Common myeloid progenitor, CD34-positive (primary cell): ENCODE results near the gene ATXN7.

Experiments used
- CTCF ChIA-PET: fragments of 350-600 bp; sonication (Branson Sonifier 250); formaldehyde crosslinking; loops from one replicate; lab custom pipeline; 2021; ENCODE audit warnings: antibody characterized with exemption; lab: Charles Lee
- POLR2A ChIA-PET: fragments of 350-600 bp; sonication (Branson Sonifier 250); formaldehyde crosslinking; loops from one replicate; lab custom pipeline; 2021; ENCODE audit warnings: antibody characterized with exemption; lab: Charles Lee
- DNase-seq, 3 donors: peaks; one replicate each; pipeline versions ENCODE4 v3.0.0 to v3.0.0-alpha.2; 2013
- H3K27ac ChIP-seq, 2 experiments: 1 replicate in 1 of 2; 2 replicates in 1 of 2; pipeline ENCODE4 v1.7.0; 2013; ENCODE audit warnings: inconsistent platforms in 2 of 2, low read length in 2 of 2, mild to moderate bottlenecking in 2 of 2, low read depth in 1 of 2, moderate library complexity in 1 of 2; ENCODE audit not compliant: severe bottlenecking in 2 of 2, insufficient read depth in 1 of 2, poor library complexity in 1 of 2
- H3K27me3 ChIP-seq, 5 experiments: replicated peaks in 2 of 5; 1 replicate in 3 of 5; 2 replicates in 2 of 5; pipeline versions ENCODE4 v1.6.1 to v1.7.0; 2013; ENCODE audit warnings: low read length in 4 of 5, mild to moderate bottlenecking in 2 of 5, moderate library complexity in 2 of 5, inconsistent platforms in 1 of 5; ENCODE audit not compliant: insufficient read depth in 5 of 5, control insufficient read depth in 4 of 5
- H3K36me3 ChIP-seq, 4 experiments: 1 replicate in 2 of 4; 2 replicates in 2 of 4; pipeline versions ENCODE4 v1.6.1 to v1.7.0; 2013; ENCODE audit warnings: low read length in 3 of 4, control low read depth in 1 of 4, mild to moderate bottlenecking in 1 of 4; ENCODE audit not compliant: control insufficient read depth in 4 of 4, insufficient read depth in 4 of 4
- H3K4me1 ChIP-seq, 4 experiments: 1 replicate in 3 of 4; 2 replicates in 1 of 4; pipeline versions ENCODE4 v1.6.1 to v1.7.1; 2013; ENCODE audit warnings: low read length in 3 of 4, mild to moderate bottlenecking in 3 of 4, control low read depth in 1 of 4, inconsistent platforms in 1 of 4, moderate library complexity in 1 of 4; ENCODE audit not compliant: control insufficient read depth in 4 of 4, insufficient read depth in 4 of 4; ENCODE audit errors: control extremely low read depth in 1 of 4
- H3K4me3 ChIP-seq, 7 experiments: 1 replicate in 4 of 7; 2 replicates in 3 of 7; pipeline versions ENCODE4 v1.5.1 to v1.7.0; 2013; ENCODE audit warnings: mild to moderate bottlenecking in 7 of 7, low read length in 6 of 7, moderate library complexity in 6 of 7, inconsistent platforms in 2 of 7, low read depth in 2 of 7, control low read depth in 1 of 7; ENCODE audit not compliant: insufficient read depth in 4 of 7, control insufficient read depth in 1 of 7; ENCODE audit errors: extremely low read depth in 1 of 7
- H3K9me3 ChIP-seq, 5 experiments: 1 replicate in 4 of 5; 2 replicates in 1 of 5; pipeline versions ENCODE4 v1.6.1 to v1.7.1; 2013; ENCODE audit warnings: low read length in 4 of 5, mild to moderate bottlenecking in 2 of 5, inconsistent platforms in 1 of 5, low read depth in 1 of 5, moderate library complexity in 1 of 5; ENCODE audit not compliant: control insufficient read depth in 4 of 5, insufficient read depth in 2 of 5; ENCODE audit errors: control extremely low read depth in 1 of 5
- WGBS: methylation state at CpG from one replicate; pipeline ENCODE4 v1.1.5; 2013; ENCODE audit not compliant: insufficient coverage; 5-methylcytosine and 5-hydroxymethylcytosine counted together

Gene ATXN7

DNA sequence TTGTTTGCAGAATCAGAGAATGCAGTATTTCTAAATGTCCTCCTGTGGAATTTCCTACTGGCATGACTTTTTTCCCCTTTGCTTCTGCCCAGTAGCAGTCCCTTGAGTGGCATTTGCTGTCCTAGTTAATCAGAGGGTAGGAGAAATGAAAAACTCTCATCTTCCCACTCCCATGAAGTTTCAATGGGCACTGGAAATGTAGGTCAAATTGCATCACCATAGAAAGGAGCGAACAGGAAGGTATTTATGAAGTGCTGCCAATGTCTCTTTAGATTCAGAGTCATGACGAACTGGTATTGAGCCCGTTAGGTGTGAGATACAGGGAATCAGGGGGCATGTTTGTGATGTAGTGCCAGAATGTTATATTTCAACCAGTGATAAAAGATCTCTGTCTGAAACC, 23.2 kb downstream of the ATXN7 start:
- Histone ChIP-seq H3K4me3 (no peak overlapping the region), H3K27ac (no peak overlapping the region), H3K9me3 (no peaks in the 10 kb centered on the region), H3K4me1 (no peaks in the 10 kb centered on the region), H3K36me3 (peaks cover 0 to 9% (median 0%) of the 10 kb centered on the region in 4 experiments), H3K27me3 (no peaks in the 10 kb centered on the region)
- CTCF ChIA-PET = no interaction called here
- WGBS = 91% methylated on average over 3 of the region's 3 CpGs
- POLR2A ChIA-PET = no interaction called here
- no peak for DNase-seq

DNA sequence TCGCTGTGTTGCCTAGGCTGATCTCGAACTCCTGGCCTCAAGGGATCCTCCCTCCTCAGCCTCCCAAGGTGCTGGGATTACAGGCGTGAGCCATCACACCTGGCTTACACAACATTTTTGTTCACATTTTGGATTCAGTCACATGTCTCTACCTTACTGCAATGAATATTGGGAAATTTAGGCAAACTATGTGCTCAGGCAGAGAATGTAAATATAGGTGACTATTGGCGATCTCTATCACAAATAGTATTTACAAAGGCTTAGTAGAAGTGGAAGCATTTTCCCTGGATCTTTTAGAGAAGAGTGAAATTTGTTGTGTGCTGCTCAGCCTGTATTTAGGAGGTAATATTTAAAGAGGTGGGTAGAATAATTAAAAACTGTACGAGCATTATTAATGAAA, 27.9 kb downstream of the ATXN7 start:
- H3K36me3 ChIP-seq = peaks cover 0 to 15% (median 0%) of the 10 kb centered on the region in 4 experiments
- peaks cover 0 to 4% (median 0%) of the 10 kb centered on the region in 4 experiments for H3K4me1 ChIP-seq
- H3K27ac ChIP-seq = no peak overlapping the region
- no peak for DNase-seq
- 100% methylated on average over 4 of the region's 5 CpGs for WGBS
- CTCF ChIA-PET = no interaction called here
- no peak overlapping the region for H3K4me3 ChIP-seq
- POLR2A ChIA-PET = no interaction called here
- H3K27me3 ChIP-seq = no peaks in the 10 kb centered on the region
- no peaks in the 10 kb centered on the region for H3K9me3 ChIP-seq

- no CpG with 5 or more reads among the region's 1 CpG for WGBS
Observed at GRCh38 chr3:63892773-63893352, 29.2 kb downstream of the ATXN7 start.

GRCh38 chr3:63895422-63896189, 31.9 kb downstream of the ATXN7 start:
- 100% methylated on average over 2 of the region's 5 CpGs for WGBS
- ChIA-PET POLR2A (no interaction called here), CTCF (interaction anchor here (1.3 kb wide), 1 partner anchor 83 kb away, joined by 3 read pairs; no protein-coding TSS in a partner anchor)
- Histone ChIP-seq H3K36me3 (peaks cover 3 to 36% (median 11%) of the 10 kb centered on the region in 4 experiments), H3K27me3 (no peaks in the 10 kb centered on the region), H3K9me3 (no peaks in the 10 kb centered on the region), H3K4me1 (peaks cover 0 to 8% (median 2%) of the 10 kb centered on the region in 4 experiments), H3K27ac (no peak overlapping the region), H3K4me3 (no peak overlapping the region)
- DNase-seq = no peak

More at GRCh38 chr3:63892773-63893352, 29.2 kb downstream of the ATXN7 start:
- Histone ChIP-seq H3K27ac (no peak overlapping the region), H3K9me3 (no peaks in the 10 kb centered on the region), H3K4me1 (peaks cover 0 to 4% (median 0%) of the 10 kb centered on the region in 4 experiments), H3K27me3 (no peaks in the 10 kb centered on the region), H3K4me3 (no peak overlapping the region), H3K36me3 (peaks cover 0 to 15% (median 0%) of the 10 kb centered on the region in 4 experiments)
- ChIA-PET POLR2A (no interaction called here), CTCF (no interaction called here)
- DNase-seq = no peak

DNA sequence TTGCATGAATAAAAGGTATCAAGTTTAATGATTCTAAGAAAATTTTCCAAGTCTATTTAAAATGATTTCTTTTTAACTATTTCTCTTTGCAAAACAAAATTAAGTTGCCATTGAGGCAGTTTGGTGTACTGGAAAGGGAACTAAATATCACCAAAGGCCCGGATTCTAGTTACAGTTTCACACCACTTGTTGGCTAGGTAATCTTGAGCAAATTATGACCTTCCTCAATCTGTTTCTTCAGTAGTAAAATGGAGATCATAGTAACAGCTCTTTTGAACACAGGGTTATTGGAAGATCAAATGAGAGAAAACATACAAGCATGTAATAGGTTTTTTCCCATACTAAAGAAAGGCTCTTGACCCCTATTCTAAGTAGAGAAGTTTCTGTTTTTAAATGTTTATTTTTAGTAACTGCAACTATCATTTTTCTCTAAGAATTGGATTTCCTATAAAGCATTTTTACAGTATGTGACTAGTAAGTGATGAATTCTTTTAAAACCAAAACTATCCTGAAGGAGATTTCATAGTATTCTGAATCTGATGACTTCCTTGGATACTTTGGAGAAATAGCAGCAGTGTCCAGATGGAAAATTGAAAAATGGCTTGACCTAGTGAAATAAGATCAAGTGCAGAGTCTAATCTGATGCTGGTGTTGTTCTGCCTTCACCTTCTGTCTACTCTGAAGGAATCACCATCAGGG, 32.8 kb downstream of the ATXN7 start:
- peaks cover 3 to 36% (median 14%) of the 10 kb centered on the region in 4 experiments for H3K36me3 ChIP-seq
- DNase-seq = no peak
- no CpG with 5 or more reads among the region's 1 CpG for WGBS
- ChIA-PET CTCF (interaction anchor here (1.3 kb wide), 1 partner anchor 82 kb away, joined by 3 read pairs; no protein-coding TSS in a partner anchor), POLR2A (no interaction called here)
- no peaks in the 10 kb centered on the region for H3K27me3 ChIP-seq
- H3K4me1 ChIP-seq = peaks cover 0 to 9% (median 2%) of the 10 kb centered on the region in 4 experiments
- H3K4me3 ChIP-seq = no peak overlapping the region
- no peaks in the 10 kb centered on the region for H3K9me3 ChIP-seq
- H3K27ac ChIP-seq = no peak overlapping the region

GRCh38 chr3:63900010-63900409, 36.3 kb downstream of the ATXN7 start:
- POLR2A ChIA-PET = no interaction called here

More at GRCh38 chr3:63900010-63900409, 36.3 kb downstream of the ATXN7 start:
- Histone ChIP-seq H3K9me3 (no peaks in the 10 kb centered on the region), H3K4me3 (no peak overlapping the region), H3K36me3 (peaks cover 3 to 34% (median 15%) of the 10 kb centered on the region in 4 experiments), H3K27ac (no peak overlapping the region), H3K4me1 (peaks cover 0 to 9% (median 2%) of the 10 kb centered on the region in 4 experiments), H3K27me3 (no peaks in the 10 kb centered on the region)
- 76% methylated on average over 2 of the region's 5 CpGs for WGBS
- CTCF ChIA-PET = interaction anchor here (1.2 kb wide), 1 partner anchor 10 kb away, joined by 4 read pairs; no protein-coding TSS in a partner anchor
- DNase-seq = no peak
